Cardiac muscle cell (in vitro differentiated cells and primary cell): ENCODE measurements around the gene ARID5A. TPM values are rescaled to one million over a fixed set of nuclear protein-coding genes. Genes with fewer than 3 reads are reported as not detected.

Experiments used
- DNase-seq, 2 donors: peaks; one replicate each; pipeline versions ENCODE4 v3.0.0 to v3.0.0-alpha.2; 2010 to 2017; ENCODE audit warnings: low read depth in 1 of 2, low spot score in 1 of 2
- H3K27ac ChIP-seq: fragments of 200-600 bp; sonication (generic); 2 replicates; pipeline ENCODE4 v1.5.1; 2016
- H3K27me3 ChIP-seq: fragments of 200-600 bp; sonication (generic); 2 replicates; pipeline ENCODE4 v1.6.0; 2016; ENCODE audit warnings: control low read depth
- H3K36me3 ChIP-seq: fragments of 200-600 bp; sonication (generic); 2 replicates; pipeline ENCODE4 v1.5.1; 2016; ENCODE audit warnings: control low read depth
- H3K4me1 ChIP-seq: fragments of 200-600 bp; sonication (generic); 2 replicates; pipeline ENCODE4 v1.8.1; 2017; ENCODE audit warnings: low read depth, mild to moderate bottlenecking, mixed run types
- H3K4me3 ChIP-seq: fragments of 200-600 bp; sonication (generic); 2 replicates; pipeline ENCODE4 v1.5.1; 2016; ENCODE audit warnings: mild to moderate bottlenecking
- H3K9me3 ChIP-seq: fragments of 200-600 bp; sonication (generic); 2 replicates; pipeline ENCODE4 v1.5.1; 2017; ENCODE audit warnings: low read depth, mild to moderate bottlenecking, control low read depth
- polyA plus RNA-seq: library from polyadenylated mRNA; unstranded; fragments of >200 nt; fragmentation: Nextera tagmentation; extraction: Ambion mirVana; gene quantifications from 2 replicates; pipeline ENCODE4 v1.2.1, GENCODE V29; 2016
- total RNA-seq: library from RNA; depleted of rRNA; stranded (reverse); fragments of >200 nt; gene quantifications from 2 replicates; pipeline ENCODE4 v1.2.3, GENCODE V29; 2016
- TF ChIP-seq, protein P1 (sequence below): IDR thresholded peaks from 2 replicates; pipeline ENCODE4 v1.5.1; 2012; ENCODE audit warnings: low read depth, mild to moderate bottlenecking, low read length

Gene ARID5A
- total and polyA plus RNA-seq, 2 experiments from 2014 or later = 7.6 to 7.8 TPM

DNA sequence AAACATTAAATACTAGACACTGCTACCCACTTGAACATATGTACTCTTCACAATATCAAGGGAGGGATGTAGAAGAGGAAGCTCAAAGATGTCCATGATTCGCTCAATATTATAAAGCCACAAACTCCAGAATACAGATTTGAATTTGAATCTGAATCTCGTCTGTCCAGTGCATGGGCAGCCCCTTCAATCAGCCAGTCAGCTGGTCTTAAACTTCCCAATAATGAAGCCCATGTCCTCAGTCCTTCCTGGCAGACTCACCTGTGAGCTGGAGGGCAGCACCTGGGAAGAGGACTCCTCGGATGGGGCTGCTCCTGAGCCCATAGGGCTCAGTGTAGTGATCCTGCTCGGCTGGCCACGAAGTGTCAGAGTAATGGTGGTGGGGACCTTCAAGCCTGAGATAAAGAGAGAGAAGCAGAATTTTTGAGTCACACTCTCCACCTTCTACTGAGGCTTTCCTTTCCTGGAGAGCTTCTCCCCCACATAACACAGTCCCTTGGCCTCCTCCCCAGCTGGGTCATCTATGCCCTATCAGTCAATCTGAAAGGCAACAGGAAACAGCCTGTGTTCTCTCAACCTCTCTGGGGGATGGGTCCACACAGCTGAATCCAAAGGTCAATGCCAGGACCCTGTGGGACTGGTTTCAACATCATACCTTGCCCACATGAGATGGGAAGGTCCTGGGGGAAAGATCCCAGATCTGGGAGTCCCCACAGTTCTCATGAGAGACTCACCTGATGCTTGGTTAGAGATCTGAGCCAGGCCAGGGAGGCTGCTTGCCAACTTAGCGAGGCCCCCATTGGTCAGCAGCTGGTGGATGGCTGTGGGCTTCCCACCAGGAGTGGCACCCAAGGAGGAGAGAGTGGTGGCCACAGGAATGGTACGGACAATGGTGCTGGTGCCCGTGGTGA lies 65.1 kb downstream of the ARID5A start:
- no peak for DNase-seq
- peaks cover 5% of the 10 kb centered on the region for H3K4me1 ChIP-seq
- H3K36me3 ChIP-seq = peaks cover 68% of the 10 kb centered on the region
- TF ChIP-seq, protein P1, sequence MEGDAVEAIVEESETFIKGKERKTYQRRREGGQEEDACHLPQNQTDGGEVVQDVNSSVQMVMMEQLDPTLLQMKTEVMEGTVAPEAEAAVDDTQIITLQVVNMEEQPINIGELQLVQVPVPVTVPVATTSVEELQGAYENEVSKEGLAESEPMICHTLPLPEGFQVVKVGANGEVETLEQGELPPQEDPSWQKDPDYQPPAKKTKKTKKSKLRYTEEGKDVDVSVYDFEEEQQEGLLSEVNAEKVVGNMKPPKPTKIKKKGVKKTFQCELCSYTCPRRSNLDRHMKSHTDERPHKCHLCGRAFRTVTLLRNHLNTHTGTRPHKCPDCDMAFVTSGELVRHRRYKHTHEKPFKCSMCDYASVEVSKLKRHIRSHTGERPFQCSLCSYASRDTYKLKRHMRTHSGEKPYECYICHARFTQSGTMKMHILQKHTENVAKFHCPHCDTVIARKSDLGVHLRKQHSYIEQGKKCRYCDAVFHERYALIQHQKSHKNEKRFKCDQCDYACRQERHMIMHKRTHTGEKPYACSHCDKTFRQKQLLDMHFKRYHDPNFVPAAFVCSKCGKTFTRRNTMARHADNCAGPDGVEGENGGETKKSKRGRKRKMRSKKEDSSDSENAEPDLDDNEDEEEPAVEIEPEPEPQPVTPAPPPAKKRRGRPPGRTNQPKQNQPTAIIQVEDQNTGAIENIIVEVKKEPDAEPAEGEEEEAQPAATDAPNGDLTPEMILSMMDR = no peak
- no peaks in the 10 kb centered on the region for H3K9me3 ChIP-seq
- no peak overlapping the region for H3K4me3 ChIP-seq
- no peak overlapping the region for H3K27ac ChIP-seq
- H3K27me3 ChIP-seq = no peaks in the 10 kb centered on the region

Other genes starting within 250 kb of the ARID5A start
- 58.6 and 85.3 TPM in 2 replicates for gene SNRNP200, start 231.2 kb upstream of the ARID5A start, total RNA-seq
- 96.4 and 97.1 TPM in 2 replicates for gene SNRNP200, start 231.2 kb upstream of the ARID5A start, polyA plus RNA-seq
- 1.1 and 1.3 TPM in 2 replicates for gene ITPRIPL1, start 211.4 kb upstream of the ARID5A start, total RNA-seq
- gene ITPRIPL1, start 211.4 kb upstream of the ARID5A start, polyA plus RNA-seq = 1.3 and 1.5 TPM in 2 replicates
- 9.3 and 21.3 TPM in 2 replicates for gene NCAPH, start 201.0 kb upstream of the ARID5A start, total RNA-seq
- gene NCAPH, start 201.0 kb upstream of the ARID5A start, polyA plus RNA-seq = 6.3 and 18.1 TPM in 2 replicates
- not detected in 2 replicates for gene NEURL3, start 31.4 kb upstream of the ARID5A start, total RNA-seq
- not detected in 2 replicates for gene NEURL3, start 31.4 kb upstream of the ARID5A start, polyA plus RNA-seq
- 56.8 and 59.2 TPM in 2 replicates for gene KANSL3, start 101.6 kb downstream of the ARID5A start, total RNA-seq
- 40.4 and 41.9 TPM in 2 replicates for gene KANSL3, start 101.6 kb downstream of the ARID5A start, polyA plus RNA-seq
- 0.63 and 2.1 TPM in 2 replicates for gene FER1L5, start 106.0 kb downstream of the ARID5A start, total RNA-seq
- 1.9 and 2.6 TPM in 2 replicates for gene FER1L5, start 106.0 kb downstream of the ARID5A start, polyA plus RNA-seq
- 28.8 and 34.7 TPM in 2 replicates for gene LMAN2L, start 203.3 kb downstream of the ARID5A start, total RNA-seq
- gene LMAN2L, start 203.3 kb downstream of the ARID5A start, polyA plus RNA-seq = 51.4 and 64.3 TPM in 2 replicates
- gene CNNM4, start 224.2 kb downstream of the ARID5A start, total RNA-seq = 14.9 and 18.8 TPM in 2 replicates
- 10.2 and 15.5 TPM in 2 replicates for gene CNNM4, start 224.2 kb downstream of the ARID5A start, polyA plus RNA-seq